Tibial artery (tissue), 4 donors: ENCODE data around the gene SEPTIN5.

Experiments used
- DNase-seq, 2 donors: peaks; one replicate each; pipeline ENCODE4 v3.0.0-alpha.2; 2019
- H3K27ac ChIP-seq, 2 donors: fragments of 200-600 bp; sonication (generic) in 1 of 2; 1 replicate in 1 of 2; 2 replicates in 1 of 2; pipeline ENCODE4 v1.5.1; 2018 to 2019; ENCODE audit warnings: mild to moderate bottlenecking in 1 of 2
- H3K27me3 ChIP-seq, 2 donors: fragments of 200-600 bp; sonication (generic) in 1 of 2; one replicate each; pipeline versions ENCODE4 v1.5.1 to v1.6.0; 2016 to 2019
- H3K36me3 ChIP-seq, 3 donors: fragments of 200-600 bp; sonication (generic) in 2 of 3; one replicate each; pipeline ENCODE4 v1.5.1; 2016 to 2019; ENCODE audit warnings: mild to moderate bottlenecking in 2 of 3
- H3K4me1 ChIP-seq, 4 donors: fragments of 200-600 bp; sonication (generic) in 2 of 4; 1 replicate in 3 of 4; 2 replicates in 1 of 4; pipeline ENCODE4 v1.5.1; 2016 to 2019
- H3K4me3 ChIP-seq, 2 donors: fragments of 200-600 bp; sonication (generic) in 1 of 2; 1 replicate in 1 of 2; 2 replicates in 1 of 2; pipeline ENCODE4 v1.5.1; 2018 to 2019; ENCODE audit warnings: mild to moderate bottlenecking in 2 of 2
- H3K9me3 ChIP-seq, 3 donors: fragments of 200-600 bp; sonication (generic) in 1 of 3; one replicate each; pipeline ENCODE4 v1.5.1; 2016 to 2019
- intact Hi-C: fragments of 100-400 bp; cut with DNase I; formaldehyde crosslinking; loops from one replicate; pipeline ENCODE4 v1.15.0; 2023; ENCODE audit warnings: low total_unique reads
- TF ChIP-seq, protein P1 (sequence below), 2 experiments: fragments of 200-600 bp in 1 of 2; fragments of 450-650 bp in 1 of 2; IDR thresholded peaks; one replicate each; pipeline ENCODE4 v1.5.1; 2017 to 2019; ENCODE audit warnings: antibody characterized with exemption in 2 of 2, mild to moderate bottlenecking in 1 of 2, moderate library complexity in 1 of 2

SEPTIN5 gene

DNA sequence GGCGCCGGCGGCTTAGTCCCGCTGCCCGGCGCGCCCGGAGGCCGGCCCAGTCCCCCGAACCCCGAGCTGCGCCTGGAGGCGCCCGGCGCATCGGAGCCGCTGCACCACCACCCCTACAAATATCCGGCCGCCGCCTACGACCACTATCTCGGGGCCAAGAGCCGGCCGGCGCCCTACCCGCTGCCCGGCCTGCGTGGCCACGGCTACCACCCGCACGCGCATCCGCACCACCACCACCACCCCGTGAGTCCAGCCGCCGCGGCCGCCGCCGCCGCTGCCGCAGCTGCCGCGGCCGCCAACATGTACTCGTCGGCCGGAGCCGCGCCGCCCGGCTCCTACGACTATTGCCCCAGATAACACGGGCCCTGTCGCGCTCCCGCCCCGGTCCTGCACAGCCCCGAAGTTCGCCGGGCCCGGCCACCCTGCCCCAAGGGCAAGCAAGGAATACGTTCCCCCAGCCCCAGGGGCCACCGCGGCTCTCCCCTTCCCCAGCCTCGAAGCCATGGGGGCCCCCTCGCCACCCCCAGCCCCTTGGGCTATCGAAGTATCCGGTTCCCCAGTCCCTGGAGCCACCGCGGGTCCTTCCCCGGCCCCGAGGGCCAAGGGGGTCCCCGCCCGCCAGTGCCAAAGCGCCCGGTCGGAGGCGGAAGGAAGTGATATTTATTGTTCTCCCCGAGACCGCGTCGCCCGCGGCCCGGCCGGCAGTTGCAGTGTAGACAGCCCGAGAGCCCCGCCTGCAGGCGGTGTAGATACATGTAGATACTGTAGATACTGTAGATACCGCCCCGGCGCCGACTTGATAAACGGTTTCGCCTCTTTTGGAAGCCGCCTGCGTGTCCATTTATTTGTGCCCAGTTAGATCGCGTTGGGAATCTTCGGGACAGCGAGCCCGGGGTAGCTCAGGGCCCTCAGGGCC lies 52.5 kb downstream of the SEPTIN5 start:
- Histone ChIP-seq H3K9me3 (no peaks in the 10 kb centered on the region), H3K36me3 (no peaks in the 10 kb centered on the region), H3K4me1 (peaks cover 0 to 18% (median 11%) of the 10 kb centered on the region in 4 donors), H3K27me3 (peaks cover 0 to 96% of the 10 kb centered on the region in 2 donors), H3K27ac (no peak overlapping the region), H3K4me3 (peak overlapping the region; percentile 33 to 42)
- intact Hi-C loops, result no loop called here
- TF ChIP-seq, protein P1, sequence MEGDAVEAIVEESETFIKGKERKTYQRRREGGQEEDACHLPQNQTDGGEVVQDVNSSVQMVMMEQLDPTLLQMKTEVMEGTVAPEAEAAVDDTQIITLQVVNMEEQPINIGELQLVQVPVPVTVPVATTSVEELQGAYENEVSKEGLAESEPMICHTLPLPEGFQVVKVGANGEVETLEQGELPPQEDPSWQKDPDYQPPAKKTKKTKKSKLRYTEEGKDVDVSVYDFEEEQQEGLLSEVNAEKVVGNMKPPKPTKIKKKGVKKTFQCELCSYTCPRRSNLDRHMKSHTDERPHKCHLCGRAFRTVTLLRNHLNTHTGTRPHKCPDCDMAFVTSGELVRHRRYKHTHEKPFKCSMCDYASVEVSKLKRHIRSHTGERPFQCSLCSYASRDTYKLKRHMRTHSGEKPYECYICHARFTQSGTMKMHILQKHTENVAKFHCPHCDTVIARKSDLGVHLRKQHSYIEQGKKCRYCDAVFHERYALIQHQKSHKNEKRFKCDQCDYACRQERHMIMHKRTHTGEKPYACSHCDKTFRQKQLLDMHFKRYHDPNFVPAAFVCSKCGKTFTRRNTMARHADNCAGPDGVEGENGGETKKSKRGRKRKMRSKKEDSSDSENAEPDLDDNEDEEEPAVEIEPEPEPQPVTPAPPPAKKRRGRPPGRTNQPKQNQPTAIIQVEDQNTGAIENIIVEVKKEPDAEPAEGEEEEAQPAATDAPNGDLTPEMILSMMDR (IDR thresholded peaks at IDR 0.05), result no peak
- peak in 1 of 2 donors; percentile 57 for DNase-seq

- peak in 1 of 2 donors; percentile 59 for DNase-seq
- H3K4me3 ChIP-seq, result peak overlapping the region in 1 of 2 donors; percentile 42
Measured at GRCh38 chr22:19767427-19768341, 53.4 kb downstream of the SEPTIN5 start.

DNA sequence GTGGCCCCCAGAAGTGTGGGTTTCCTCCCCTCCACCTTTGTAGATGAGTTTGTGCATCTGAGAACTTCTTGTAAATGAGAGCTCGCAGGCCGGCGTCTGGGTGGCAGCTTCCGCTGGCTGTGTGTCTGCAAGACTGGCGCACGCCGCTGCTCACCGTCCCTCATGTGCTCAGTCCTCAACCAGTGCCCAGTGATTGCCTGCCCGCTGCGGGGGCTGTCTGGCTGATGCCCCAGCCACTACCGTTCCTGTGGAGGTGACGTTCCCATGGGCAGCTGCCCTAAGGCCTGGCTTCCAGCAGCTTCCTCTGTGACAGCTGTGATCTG lies 55.1 kb downstream of the SEPTIN5 start:
- intact Hi-C loops, result no loop called here
- TF ChIP-seq, protein P1 (IDR thresholded peaks at IDR 0.05), result no peak
- no peaks in the 10 kb centered on the region for H3K9me3 ChIP-seq
- H3K36me3 ChIP-seq, result no peaks in the 10 kb centered on the region
- DNase-seq, result no peak
- no peak overlapping the region for H3K4me3 ChIP-seq
- peaks cover 0 to 86% of the 10 kb centered on the region in 2 donors for H3K27me3 ChIP-seq
- no peak overlapping the region for H3K27ac ChIP-seq
- H3K4me1 ChIP-seq, result peaks cover 0 to 18% (median 11%) of the 10 kb centered on the region in 4 donors

More at GRCh38 chr22:19767427-19768341, 53.4 kb downstream of the SEPTIN5 start:
- Histone ChIP-seq H3K9me3 (no peaks in the 10 kb centered on the region), H3K4me1 (peaks cover 0 to 18% (median 11%) of the 10 kb centered on the region in 4 donors), H3K36me3 (no peaks in the 10 kb centered on the region), H3K27me3 (peaks cover 0 to 88% of the 10 kb centered on the region in 2 donors), H3K27ac (no peak overlapping the region)
- TF ChIP-seq, protein P1 (IDR thresholded peaks at IDR 0.05), result no peak
- intact Hi-C loops, result no loop called here

DNA sequence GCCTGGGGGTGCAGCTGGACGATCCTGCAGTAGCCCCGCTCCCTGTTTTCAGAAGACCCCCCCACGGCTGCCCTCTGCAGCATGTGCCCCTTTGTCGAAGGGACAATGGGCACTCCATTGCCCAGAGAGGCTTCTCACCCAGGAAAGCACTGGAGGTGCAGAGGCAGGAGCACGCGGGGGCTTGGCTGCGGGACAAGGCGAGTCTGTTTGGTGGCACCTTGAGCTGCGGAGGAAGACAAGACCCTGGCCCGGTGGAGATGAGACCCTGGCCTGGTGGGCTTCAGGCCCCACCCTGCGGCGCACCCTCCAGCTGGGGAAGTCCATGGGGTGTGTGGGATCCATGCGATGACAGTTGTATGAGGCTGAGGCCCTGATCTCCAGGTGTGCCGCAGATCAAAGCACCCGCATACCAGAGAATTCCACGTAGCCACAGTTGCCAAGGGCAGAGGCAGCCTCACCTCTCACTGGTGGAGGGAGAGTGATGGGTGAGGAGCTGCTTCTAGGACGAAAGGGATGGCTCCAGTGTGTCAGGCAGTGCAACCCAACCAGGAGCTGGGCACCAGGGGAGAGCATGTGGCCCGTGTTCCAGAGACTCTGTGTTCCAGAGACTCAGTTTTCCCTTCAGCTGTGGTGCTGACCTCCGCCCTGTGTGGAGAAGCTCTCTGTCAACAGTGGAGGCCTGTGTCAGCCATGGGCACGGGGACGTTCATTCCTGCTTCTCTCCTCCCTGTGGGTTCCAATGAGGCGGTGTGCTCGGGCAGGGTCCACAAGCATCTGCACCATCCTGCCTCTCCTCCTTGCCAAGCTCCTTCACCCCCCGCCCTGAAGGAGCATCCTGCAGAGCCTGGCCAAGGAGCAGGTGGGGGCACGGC lies 56.3 kb downstream of the SEPTIN5 start:
- Histone ChIP-seq H3K4me3 (no peak overlapping the region), H3K27ac (no peak overlapping the region), H3K4me1 (peaks cover 0 to 18% (median 11%) of the 10 kb centered on the region in 4 donors), H3K9me3 (no peaks in the 10 kb centered on the region), H3K27me3 (peaks cover 0 to 86% of the 10 kb centered on the region in 2 donors), H3K36me3 (no peaks in the 10 kb centered on the region)
- no peak for DNase-seq
- TF ChIP-seq, protein P1 (IDR thresholded peaks at IDR 0.05), result no peak
- intact Hi-C loops, result no loop called here

DNA sequence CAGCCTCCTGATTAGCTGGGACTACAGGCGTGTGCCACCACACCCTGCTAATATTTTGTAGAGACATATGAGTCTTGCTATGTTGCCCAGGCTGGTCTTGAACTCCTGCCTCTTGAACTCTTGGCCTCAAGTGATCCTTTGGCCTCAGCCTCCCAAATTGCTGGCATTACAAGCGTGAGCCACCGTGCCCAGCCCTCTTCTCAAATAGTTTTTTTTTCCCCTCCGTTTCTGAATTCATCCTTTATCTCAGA lies 58.0 kb downstream of the SEPTIN5 start:
- Histone ChIP-seq H3K36me3 (no peaks in the 10 kb centered on the region), H3K27ac (no peak overlapping the region), H3K4me3 (no peak overlapping the region), H3K27me3 (peaks cover 0 to 85% of the 10 kb centered on the region in 2 donors), H3K9me3 (no peaks in the 10 kb centered on the region), H3K4me1 (peaks cover 0 to 2% (median 2%) of the 10 kb centered on the region in 4 donors)
- no peak for DNase-seq
- intact Hi-C loops, result no loop called here
- TF ChIP-seq, protein P1 (IDR thresholded peaks at IDR 0.05), result no peak
